ENCODE data around the gene MUC3A. TPM values are rescaled to one million over a fixed set of nuclear protein-coding genes. Genes with fewer than 3 reads are reported as not detected.

The MUC3A gene
- total and polyA plus RNA-seq, 10 of the 15 experiments (the other 5 are each of a cell fraction or from before 2014, with no cell fraction given), result 0.07 to 0.10 TPM; not detected in 8

GRCh38 chr7:100969066-100969615, 19.8 kb downstream of the MUC3A start, which contains the start of gene MUC12:
MUC12 (plus strand) TSS chr7:100969565; CDS start chr7:100969623, 58 bp downstream.
- DNase-seq (ENCODE audit: low read depth, low spot score) (no peak), ATAC-seq (no peak), FAIRE-seq (no peak)
- no peaks in the 10 kb centered on the region; the same call in 2 of the 3 replicates for H3K9me3 ChIP-seq (replicated peaks; ENCODE audit: control insufficient read depth, insufficient read depth, low read length)
- no TSS peak for BruUV-seq (replicated peaks)
- no peaks in the 10 kb centered on the region for H3K79me2 ChIP-seq (ENCODE audit: control insufficient read depth, insufficient read depth, low read length)
- no peak within 1 kb of the TSS for H3K4me2 ChIP-seq (ENCODE audit: control insufficient read depth, insufficient read depth)
- in situ Hi-C loops (cut with MboI), result loop anchor here (5.0 kb wide), 1 partner anchor 83 kb away; no protein-coding TSS in a partner anchor
- 42% methylated on average over 12 of the region's 12 CpGs for WGBS (ENCODE audit: insufficient coverage, insufficient replicate concordance, low lambda C conversion rate, missing lambda C conversion rate)
- no peak within 1 kb of the TSS for H3K9ac ChIP-seq (ENCODE audit: control insufficient read depth, insufficient read depth, low read length)
- H3K4me3 ChIP-seq, result no peak within 1 kb of the TSS
- peaks cover 3 to 15% of the 10 kb centered on the region in 2 experiments; a peak in 3 of 4 replicates for H3K27me3 ChIP-seq (replicated peaks in 1 of 2; ENCODE audit: control insufficient read depth in 2 of 2, insufficient read depth in 2 of 2, low read length in 1 of 2)
- no peak within 1 kb of the TSS for H3K27ac ChIP-seq (ENCODE audit: control insufficient read depth, insufficient read depth)
- ChIA-PET RAD21 (ENCODE audit: unreplicated experiment) (no interaction called here), POLR2A (no interaction called here), SMC1A (ENCODE audit: uncharacterized antibody, unreplicated experiment) (no interaction called here), CTCF (no interaction called here)
- H3K4me1 ChIP-seq (ENCODE audit: control insufficient read depth, insufficient read depth, low read length), result no peaks in the 10 kb centered on the region
- H3K36me3 ChIP-seq (ENCODE audit: control insufficient read depth in 2 of 2, insufficient read depth in 2 of 2, low read length in 1 of 2), result no peaks in the 10 kb centered on the region
- no peak within 1 kb of the TSS for H2AFZ ChIP-seq (ENCODE audit: control insufficient read depth, low read depth, low read length)
- H4K20me1 ChIP-seq (ENCODE audit: control insufficient read depth, insufficient read depth), result peaks cover 3% of the 10 kb centered on the region
- TF ChIP-seq RUNX3 (IDR thresholded peaks at IDR 0.05; ENCODE audit: low read length), result no peak
- no peak for TF ChIP-seq RELA (IDR thresholded peaks at IDR 0.05; ENCODE audit: borderline replicate concordance, partially characterized antibody)
- TF ChIP-seq HDAC2 (IDR thresholded peaks at IDR 0.05), result no peak
- TF ChIP-seq ZNF592 (IDR thresholded peaks at IDR 0.05), result no peak
- no peak for TF ChIP-seq ZBTB40 (IDR thresholded peaks at IDR 0.05; ENCODE audit: borderline replicate concordance)
- TF ChIP-seq STAT1 (conservative IDR thresholded peaks at IDR 0.05), result no peak
- TF ChIP-seq RCOR1 (conservative IDR thresholded peaks at IDR 0.05; ENCODE audit: low read depth, low read length), result no peak
- intact Hi-C loops (cut with micrococcal nuclease; ENCODE audit: unreplicated experiment), result loop anchor here (5.0 kb wide), 1 partner anchor 77 kb away; no protein-coding TSS in a partner anchor
